SW 1271 (cell line): ENCODE data around the gene SLC7A10.

Experiments used
- DNase-seq, 2 experiments: peaks; one replicate each; lab custom pipeline; 2025; lab: John Stamatoyannopoulos, UW

The SLC7A10 gene

GRCh38 chr19:33225458-33225926, at the start of gene SLC7A10:
Gene SLC7A10, minus strand, starts transcription at chr19:33225850. Its CDS starts 147 bp downstream, at chr19:33225703.
- no peak for DNase-seq

DNA sequence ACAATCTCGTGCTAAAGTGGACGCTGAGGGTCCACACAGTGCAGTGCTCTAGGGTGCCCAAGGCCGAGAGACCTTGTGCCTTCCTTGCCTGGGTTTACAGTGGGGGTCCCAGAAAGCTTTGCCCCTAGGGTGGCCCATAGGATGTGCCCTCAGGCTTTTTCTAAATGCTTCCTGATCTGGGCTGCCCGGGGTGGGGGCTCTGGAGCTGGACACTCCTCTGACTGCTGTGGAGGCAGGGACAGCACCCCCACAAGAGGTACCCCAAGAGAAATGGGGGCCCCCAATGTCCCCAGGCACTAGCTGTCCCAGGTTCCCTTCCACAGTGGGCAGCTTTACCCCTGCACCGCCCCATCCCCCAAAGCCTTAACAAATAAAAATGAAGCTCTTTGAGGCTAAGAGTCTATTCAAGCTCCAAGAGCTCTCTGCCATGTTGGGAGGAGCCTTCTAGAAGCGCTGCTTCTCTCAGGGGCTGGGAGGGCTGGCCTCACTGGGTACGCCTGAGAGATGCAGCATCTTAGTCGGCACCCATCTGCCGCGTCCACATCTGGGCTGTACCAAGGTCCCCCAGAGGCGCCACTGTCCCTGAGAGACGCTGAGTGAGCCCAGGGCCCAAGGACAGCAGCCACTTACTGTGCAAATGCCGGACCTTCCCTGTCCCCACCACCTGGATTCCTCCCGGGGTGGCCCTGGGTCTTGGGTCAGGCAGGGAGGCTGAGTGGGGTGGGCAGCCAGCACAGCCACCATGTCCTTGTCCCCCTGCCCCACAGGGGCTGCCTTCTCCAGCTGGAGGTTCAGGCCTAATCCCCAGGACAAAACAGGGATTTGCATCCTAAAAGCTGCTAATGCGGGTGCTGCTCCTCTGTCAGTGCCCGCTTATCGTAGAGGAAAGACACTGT, 49.3 kb upstream of the SLC7A10 start:
- no peak for DNase-seq

DNA sequence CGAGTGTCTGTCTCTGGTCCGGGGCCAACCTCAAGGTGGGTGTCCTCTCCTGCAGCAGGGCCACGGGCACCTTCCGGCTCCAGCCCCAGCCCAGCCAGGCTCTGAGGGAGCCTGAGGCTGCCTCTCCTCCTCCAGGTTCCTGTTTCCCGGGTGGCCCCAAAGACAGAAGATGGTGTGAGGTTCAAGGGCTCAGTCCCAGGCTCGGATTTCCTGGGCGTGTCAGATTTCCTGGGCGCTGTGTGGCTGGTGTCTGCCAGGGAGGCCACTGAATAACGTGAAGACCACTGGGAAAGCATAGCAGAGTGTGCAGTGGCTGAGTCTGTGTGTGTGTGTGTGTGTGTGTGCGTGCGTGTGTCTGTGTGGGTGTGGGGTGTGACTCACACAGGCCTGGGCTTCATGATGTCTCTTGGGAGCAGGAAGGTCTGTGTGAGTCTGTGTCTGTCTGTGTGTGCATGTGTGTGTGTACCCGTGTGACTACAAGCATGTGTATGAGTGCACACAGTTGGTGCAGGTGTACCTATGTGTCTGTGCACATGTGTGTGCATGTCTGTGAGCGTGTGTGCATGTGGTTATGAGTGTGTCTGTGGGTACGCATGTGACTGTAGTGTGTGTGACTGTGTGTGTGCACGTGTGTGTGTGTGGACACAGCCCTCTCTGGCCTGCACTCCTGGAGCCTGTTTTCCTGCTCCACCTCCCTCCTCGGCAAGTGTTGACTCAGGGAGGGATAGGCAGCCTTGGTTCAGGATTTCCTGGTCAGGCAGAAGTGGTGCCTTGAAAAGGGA, 48.4 kb upstream of the SLC7A10 start:
- no peak for DNase-seq

- no peak for DNase-seq
Measured at GRCh38 chr19:33273065-33273736, 47.6 kb upstream of the SLC7A10 start.

DNA sequence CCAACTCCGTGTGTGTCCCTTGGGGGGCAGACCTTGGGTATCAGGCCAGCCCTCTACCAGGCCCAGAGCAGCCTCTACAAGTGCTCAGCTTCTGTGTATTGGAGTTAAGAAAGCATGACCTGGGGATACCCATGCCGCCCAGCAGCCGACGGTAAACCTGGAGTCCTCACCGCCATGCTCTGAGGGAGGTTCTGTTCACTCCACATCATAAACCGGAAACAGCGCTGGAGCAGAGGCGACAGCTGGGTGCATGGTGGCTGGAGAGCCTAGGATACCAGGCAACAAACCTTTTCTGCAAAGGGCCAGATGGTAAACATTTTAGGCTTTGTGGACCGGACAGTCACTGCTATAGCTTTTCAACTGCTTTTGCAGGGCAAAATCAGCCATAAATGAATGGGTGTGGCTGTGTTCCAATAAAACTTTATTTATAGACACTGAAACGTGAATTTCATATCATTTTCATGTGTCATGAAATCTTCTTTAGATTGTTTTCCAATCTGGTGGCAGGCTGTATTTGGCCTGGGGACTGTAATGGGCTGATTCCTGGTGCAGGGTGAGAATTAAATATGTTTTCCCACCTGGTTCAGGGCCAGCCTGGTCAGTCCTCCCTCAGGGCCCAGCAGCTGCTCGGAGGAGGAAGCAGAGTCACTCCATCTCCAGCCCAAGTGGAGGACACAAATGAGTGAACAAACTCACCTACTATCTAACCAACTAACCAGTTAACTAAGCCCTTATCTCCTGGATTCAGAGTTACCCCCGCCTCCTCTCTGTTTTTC, 45.8 kb upstream of the SLC7A10 start:
- DNase-seq = no peak

DNA sequence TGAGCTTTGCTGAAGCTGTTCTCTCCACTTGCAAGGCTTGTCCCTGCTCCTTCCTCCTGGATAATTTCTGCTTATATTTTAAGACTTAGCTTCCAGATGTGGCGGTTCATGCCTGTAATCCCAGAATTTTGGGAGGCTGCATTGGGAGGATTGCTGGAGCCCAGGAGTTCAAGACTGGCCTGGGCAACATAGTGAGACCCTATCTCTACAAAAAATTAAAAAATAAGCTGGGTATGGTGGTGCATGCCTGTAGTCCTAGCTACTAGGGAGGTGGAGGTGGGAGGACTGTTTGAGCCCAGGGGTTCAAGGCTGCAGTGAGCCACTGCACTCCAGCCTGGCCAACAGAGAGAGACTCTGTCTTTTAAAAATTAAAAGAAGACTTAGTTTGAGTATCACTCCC, 45.1 kb upstream of the SLC7A10 start:
- no peak for DNase-seq

GRCh38 chr19:33269016-33269415, 43.4 kb upstream of the SLC7A10 start:
- DNase-seq = no peak

GRCh38 chr19:33268162-33268991, 42.7 kb upstream of the SLC7A10 start:
- no peak for DNase-seq

- DNase-seq = no peak
Measured at GRCh38 chr19:33267706-33268105, 42.1 kb upstream of the SLC7A10 start.

- DNase-seq = no peak
Measured at GRCh38 chr19:33266974-33267484, 41.4 kb upstream of the SLC7A10 start.

DNA sequence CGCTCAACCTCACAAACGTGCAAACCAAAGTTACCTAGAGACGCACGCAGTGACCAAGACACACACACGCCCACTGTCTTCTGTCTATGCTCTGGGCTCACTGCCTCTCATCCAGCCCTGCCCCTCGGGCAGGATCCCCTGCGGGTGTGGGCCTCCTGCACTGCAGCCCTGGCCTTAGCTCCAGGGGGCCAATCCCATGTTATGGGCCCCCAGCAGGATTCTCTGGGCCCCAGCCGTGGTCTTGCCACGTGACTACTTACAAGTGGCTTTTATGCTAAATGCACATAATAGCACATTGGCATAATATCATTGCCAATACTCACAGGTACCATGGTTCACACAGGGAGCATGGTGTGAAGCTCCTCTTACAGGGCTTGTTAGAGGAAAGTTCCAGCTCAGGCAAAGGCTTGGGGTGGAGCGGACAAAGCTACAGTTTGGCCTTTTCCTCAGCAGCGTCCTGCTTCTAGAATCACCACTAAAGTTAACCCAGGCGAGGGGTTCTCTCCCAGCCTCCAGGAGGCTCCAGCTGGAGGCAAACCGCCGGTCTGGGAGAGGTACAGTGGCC, 39.3 kb upstream of the SLC7A10 start:
- no peak for DNase-seq

- no peak for DNase-seq
Measured at GRCh38 chr19:33263325-33264023, 37.8 kb upstream of the SLC7A10 start.

DNA sequence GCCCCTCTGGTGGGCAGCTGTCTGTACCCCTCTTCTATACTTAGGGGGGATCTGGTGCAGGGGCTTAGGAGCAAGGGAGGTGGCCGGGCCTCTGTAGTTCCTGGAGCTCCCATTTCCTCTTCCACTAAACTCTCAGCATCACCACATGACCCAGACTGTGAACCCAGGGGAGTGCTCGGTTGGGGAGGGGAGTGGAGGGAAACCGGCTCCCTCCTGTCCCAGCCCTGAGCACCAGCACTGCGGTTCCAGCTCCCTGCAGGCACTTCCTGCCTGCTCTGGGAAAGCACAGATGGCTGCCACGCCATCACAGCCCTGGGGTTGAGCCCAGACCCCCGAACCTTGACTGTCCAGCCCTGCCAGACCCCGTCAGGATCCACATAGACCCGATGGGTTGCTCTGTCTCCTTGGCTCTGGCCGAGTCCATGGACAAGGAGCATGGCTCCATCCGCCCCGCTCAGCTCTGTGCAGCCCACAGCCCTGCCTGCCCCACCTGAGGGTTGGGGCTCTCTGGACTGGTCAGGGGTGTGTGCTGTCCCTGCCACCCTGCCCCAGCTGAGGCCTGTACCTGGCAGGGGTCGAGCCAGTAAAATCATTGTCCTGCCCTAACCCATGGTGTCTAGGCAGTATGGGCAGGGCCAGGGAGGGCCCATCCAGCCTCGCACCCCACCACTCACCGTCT, 36.0 kb upstream of the SLC7A10 start:
- no peak for DNase-seq

DNA sequence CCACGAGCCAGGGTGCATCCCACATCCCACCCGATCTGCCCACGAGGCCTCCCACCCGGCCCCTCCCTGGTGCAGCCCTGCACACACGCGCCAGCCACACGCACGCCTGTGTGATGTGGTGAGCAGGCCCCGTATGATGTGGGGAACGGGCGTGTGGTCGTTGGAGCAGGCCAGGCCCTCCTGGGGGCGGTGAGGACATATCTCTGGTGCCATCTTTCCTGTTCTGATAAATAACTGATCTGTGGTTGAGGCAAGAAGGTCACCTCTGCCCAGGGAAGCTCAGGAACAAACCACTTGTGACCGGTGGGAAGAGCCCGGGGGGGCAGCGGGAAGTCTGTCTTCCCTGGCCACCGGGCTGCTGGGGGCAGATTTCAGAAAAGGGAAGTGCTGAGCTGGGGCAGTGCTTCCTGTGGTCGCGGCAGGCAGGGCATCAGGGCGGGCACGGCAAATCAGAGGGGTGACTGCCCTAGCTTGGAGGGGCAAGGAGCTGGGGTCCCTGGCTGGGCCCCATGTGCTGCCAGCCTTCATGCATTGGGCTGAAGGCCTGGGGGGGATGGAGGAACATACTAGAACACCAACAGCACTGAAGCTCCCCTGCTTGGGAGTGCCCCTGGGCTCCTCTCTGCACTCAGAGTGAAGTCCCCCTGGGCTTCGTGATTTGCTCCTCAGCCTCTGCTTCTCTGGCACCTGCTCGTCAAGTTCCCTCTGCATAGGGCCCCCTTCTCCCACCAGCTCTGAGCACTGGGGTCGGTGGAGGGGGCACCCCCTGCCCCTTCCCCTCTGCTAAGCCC, 35.2 kb upstream of the SLC7A10 start:
- no peak for DNase-seq

GRCh38 chr19:33259539-33259938, 33.9 kb upstream of the SLC7A10 start:
- no peak for DNase-seq

GRCh38 chr19:33257828-33258227, 32.2 kb upstream of the SLC7A10 start:
- DNase-seq = no peak

- no peak for DNase-seq
Measured at GRCh38 chr19:33256261-33256660, 30.6 kb upstream of the SLC7A10 start.

GRCh38 chr19:33255781-33256180, 30.1 kb upstream of the SLC7A10 start:
- DNase-seq = no peak
